H1 (cell line): Measurements from ENCODE around the gene ALKAL2. TPM values are rescaled to one million over a fixed set of nuclear protein-coding genes. Genes with fewer than 3 reads are reported as not detected.
A peak's percentile ranks its signal among the peaks of the same experiment; 100 is the strongest.

Experiments
- NANOG ChIP-seq: IDR thresholded peaks from 2 replicates; pipeline ENCODE4 v1.6.1; 2011; ENCODE audit warnings: low read length, low read depth, mild to moderate bottlenecking, inconsistent platforms; ENCODE audit not compliant: insufficient read depth, poor library complexity, severe bottlenecking
- POU5F1 ChIP-seq: IDR thresholded peaks from 2 replicates; pipeline ENCODE4 v1.6.1; 2011; ENCODE audit warnings: low read depth, mild to moderate bottlenecking, low read length, moderate library complexity
- RAD21 ChIP-seq, 2 experiments: IDR thresholded peaks in 1 of 2; conservative IDR thresholded peaks in 1 of 2; 2 replicates each; pipeline ENCODE4 v1.6.1; 2011; ENCODE audit warnings: low read depth in 2 of 2, low read length in 2 of 2, improper control_type of control experiment in 1 of 2, inconsistent platforms in 1 of 2, mild to moderate bottlenecking in 1 of 2, moderate library complexity in 1 of 2
- SIRT6 ChIP-seq: IDR thresholded peaks from one replicate; pipeline ENCODE4 v1.7.1; 2012; ENCODE audit warnings: low read length, inconsistent platforms
- SIX5 ChIP-seq: IDR thresholded peaks from 2 replicates; pipeline ENCODE4 v1.6.1; 2011; ENCODE audit warnings: mild to moderate bottlenecking, low read depth, low read length
- ZNF274 ChIP-seq: IDR thresholded peaks from 2 replicates; pipeline ENCODE4 v1.7.0; 2012; ENCODE audit warnings: low read length, borderline replicate concordance; ENCODE audit errors: extremely low read depth
- polyA plus RNA-seq, 7 experiments: library from polyadenylated mRNA; depleted of rRNA in 3 of 7; stranded (reverse) in 5 of 7; unstranded in 2 of 7; fragments of >200 nt in 5 of 7; fragments of 200-250 nt in 2 of 7; gene quantifications; 1 replicate in 5 of 7; 2 replicates in 1 of 7; 4 replicates in 1 of 7; pipeline versions ENCODE4 v1.2.1 to v1.2.3, GENCODE V29; 2011 to 2013; ENCODE audit warnings: missing spikeins in 2 of 7, mixed read lengths in 2 of 7
- total RNA-seq: library from RNA; stranded (reverse); fragmentation: NEBNext Ultra II Directional; extraction: Animal tissue kit (Norgen Biotek cat#: 25700); gene quantifications from 2 replicates; pipeline ENCODE4 v1.2.1, GENCODE V29; 2021
- TF ChIP-seq, protein P1 (sequence below): IDR thresholded peaks from 2 replicates; pipeline ENCODE4 v1.6.1; 2012; ENCODE audit warnings: low read length, inconsistent platforms

Gene ALKAL2
- total and polyA plus RNA-seq, 2 of the 8 experiments (the other 6 are each of a cell fraction or from before 2014, with no cell fraction given) = 4.6 to 11.5 TPM

DNA sequence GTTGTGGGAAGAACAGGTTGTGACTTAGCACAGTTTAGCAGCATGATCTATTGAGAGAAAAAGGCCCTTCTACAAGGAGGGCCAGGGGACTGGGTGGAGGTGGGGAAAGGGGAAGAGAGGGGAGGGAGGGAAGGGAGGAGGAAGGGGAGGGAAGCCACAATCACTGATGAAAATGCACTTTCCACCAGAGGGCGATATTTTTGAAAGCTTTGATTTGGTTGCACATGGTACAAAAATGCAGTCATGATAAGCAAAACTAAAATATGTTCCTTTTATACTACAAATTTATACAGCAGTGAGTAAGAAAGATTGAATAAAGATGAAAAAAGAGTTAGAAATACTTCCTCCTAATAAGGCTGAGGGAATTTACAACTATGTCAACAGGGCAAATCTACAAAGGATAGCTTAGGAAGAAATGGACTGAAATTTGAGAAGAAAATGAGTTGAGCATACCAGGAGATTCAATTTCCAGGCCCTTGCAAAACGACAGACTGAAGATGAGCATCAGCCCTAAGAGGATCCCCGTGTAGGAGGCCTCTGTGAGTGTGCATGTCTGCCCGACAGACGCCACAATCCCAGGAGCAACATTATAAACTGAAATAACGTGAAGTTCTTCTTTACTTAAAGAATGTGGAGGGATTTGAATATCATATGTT, 41.3 kb downstream of the ALKAL2 start (continued):
- TF ChIP-seq SIX5 (no peak), SIRT6 (no peak), ZNF274 (no peak), RAD21 (IDR thresholded peaks at IDR 0.05 in 1 of 2, conservative IDR thresholded peaks at IDR 0.05 in 1 of 2; ENCODE audit: low read depth in 2 of 2, low read length in 2 of 2) (peak; percentile 35 to 40; a peak in 3 of 4 replicates), POU5F1 (no peak), NANOG (no peak)
- TF ChIP-seq, protein P1, sequence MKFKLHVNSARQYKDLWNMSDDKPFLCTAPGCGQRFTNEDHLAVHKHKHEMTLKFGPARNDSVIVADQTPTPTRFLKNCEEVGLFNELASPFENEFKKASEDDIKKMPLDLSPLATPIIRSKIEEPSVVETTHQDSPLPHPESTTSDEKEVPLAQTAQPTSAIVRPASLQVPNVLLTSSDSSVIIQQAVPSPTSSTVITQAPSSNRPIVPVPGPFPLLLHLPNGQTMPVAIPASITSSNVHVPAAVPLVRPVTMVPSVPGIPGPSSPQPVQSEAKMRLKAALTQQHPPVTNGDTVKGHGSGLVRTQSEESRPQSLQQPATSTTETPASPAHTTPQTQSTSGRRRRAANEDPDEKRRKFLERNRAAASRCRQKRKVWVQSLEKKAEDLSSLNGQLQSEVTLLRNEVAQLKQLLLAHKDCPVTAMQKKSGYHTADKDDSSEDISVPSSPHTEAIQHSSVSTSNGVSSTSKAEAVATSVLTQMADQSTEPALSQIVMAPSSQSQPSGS = no peak
